H1 (cell line): ENCODE measurements around the gene GGT7.
"Not testable (repeated sequence)": the region's sequence is repeated elsewhere in the genome, so short reads cannot be mapped to it uniquely, and the experiment has no call there.

Experiments
- BRCA1 ChIP-seq: IDR thresholded peaks from 2 replicates; pipeline ENCODE4 v1.6.1; 2012; ENCODE audit warnings: low read depth, low read length, improper control_type of control experiment
- CEBPB ChIP-seq: IDR thresholded peaks from 2 replicates; pipeline ENCODE4 v1.6.1; 2012; ENCODE audit warnings: low read depth, low read length
- CHD1 ChIP-seq: IDR thresholded peaks from 2 replicates; pipeline ENCODE4 v1.6.1; 2012; ENCODE audit warnings: low read depth, low read length, improper control_type of control experiment
- JUND ChIP-seq: IDR thresholded peaks from 2 replicates; pipeline ENCODE4 v1.6.1; 2011; ENCODE audit warnings: mild to moderate bottlenecking, improper control_type of control experiment, low read length
- POLR2A ChIP-seq, 2 experiments: IDR thresholded peaks; 1 replicate in 1 of 2; 2 replicates in 1 of 2; pipeline ENCODE4 v1.6.1; 2011; ENCODE audit warnings: low read depth in 2 of 2, low read length in 2 of 2, mild to moderate bottlenecking in 2 of 2; ENCODE audit errors: control extremely low read depth in 1 of 2
- RFX5 ChIP-seq: IDR thresholded peaks from 2 replicates; pipeline ENCODE4 v1.6.1; 2011; ENCODE audit warnings: low read depth, low read length, improper control_type of control experiment, borderline replicate concordance
- SIN3A ChIP-seq, 2 experiments: IDR thresholded peaks in 1 of 2; conservative IDR thresholded peaks in 1 of 2; 2 replicates each; pipeline ENCODE4 v1.6.1; 2011 to 2012; ENCODE audit warnings: low read length in 2 of 2, improper control_type of control experiment in 1 of 2, low read depth in 1 of 2, mild to moderate bottlenecking in 1 of 2
- SIX5 ChIP-seq: IDR thresholded peaks from 2 replicates; pipeline ENCODE4 v1.6.1; 2011; ENCODE audit warnings: mild to moderate bottlenecking, low read depth, low read length
- SP1 ChIP-seq: IDR thresholded peaks from 2 replicates; pipeline ENCODE4 v1.6.1; 2011; ENCODE audit warnings: low read depth, low read length
- TAF1 ChIP-seq: IDR thresholded peaks from 2 replicates; pipeline ENCODE4 v1.6.1; 2011; ENCODE audit warnings: mild to moderate bottlenecking, low read depth, low read length
- YY1 ChIP-seq: IDR thresholded peaks from 2 replicates; pipeline ENCODE4 v1.6.1; 2011; ENCODE audit warnings: low read depth, mild to moderate bottlenecking, low read length

DNA sequence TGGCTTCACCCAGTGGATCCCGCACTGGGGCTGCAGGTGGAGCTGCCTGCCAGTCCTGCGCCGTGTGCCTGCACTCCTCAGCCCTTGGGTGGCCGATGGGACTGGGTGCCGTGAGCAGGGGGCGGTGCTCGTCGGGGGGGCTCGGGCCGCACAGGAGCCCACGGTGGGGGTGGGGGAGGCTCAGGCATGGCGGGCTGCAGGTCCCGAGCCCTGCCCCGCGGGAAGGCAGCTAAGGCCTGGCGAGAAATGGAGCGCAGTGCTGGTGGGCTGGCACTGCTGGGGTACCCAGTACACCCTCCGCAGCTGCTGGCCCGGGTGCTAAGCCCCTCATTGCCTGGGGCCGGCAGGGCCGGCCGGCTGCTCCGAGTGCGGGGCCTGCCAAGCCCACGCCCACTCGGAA, 26.1 kb upstream of the GGT7 start:
- TF ChIP-seq SP1; BRCA1; SIN3A (conservative IDR thresholded peaks at IDR 0.05 in 1 of 2, IDR thresholded peaks at IDR 0.05 in 1 of 2; ENCODE audit: low read depth in 1 of 2, low read length in 2 of 2); CEBPB; SIX5; YY1; TAF1; CHD1; JUND; POLR2A (IDR thresholded peaks at IDR 0.05; ENCODE audit: control extremely low read depth in 1 of 2, low read depth in 2 of 2, low read length in 2 of 2); RFX5: not testable (repeated sequence)
